GM23248 (cell line): ENCODE results near the gene ZC3HAV1. TPM values are rescaled to one million over a fixed set of nuclear protein-coding genes. Genes with fewer than 3 reads are reported as not detected.

ENCODE experiments used
- DNase-seq: peaks from one replicate; pipeline ENCODE4 v3.0.0-alpha.2; 2015
- H2AFZ ChIP-seq: fragments of 200-600 bp; sonication (generic); 2 replicates; pipeline ENCODE4 v1.6.1; 2016; ENCODE audit warnings: antibody characterized with exemption
- H3F3A ChIP-seq: fragments of 200-600 bp; sonication (generic); 2 replicates; pipeline ENCODE4 v1.6.1; 2016; ENCODE audit warnings: mild to moderate bottlenecking, antibody characterized with exemption, mixed run types; ENCODE audit not compliant: insufficient read depth
- H3K27ac ChIP-seq: fragments of 200-600 bp; sonication (generic); 2 replicates; pipeline ENCODE4 v1.5.1; 2016; ENCODE audit warnings: mild to moderate bottlenecking
- H3K27me3 ChIP-seq: fragments of 200-600 bp; sonication (generic); replicated peaks from 2 replicates; pipeline ENCODE4 v1.6.1; 2016; ENCODE audit warnings: mild to moderate bottlenecking; ENCODE audit not compliant: insufficient read depth
- H3K36me3 ChIP-seq: fragments of 200-600 bp; sonication (generic); 2 replicates; pipeline ENCODE4 v1.6.1; 2016; ENCODE audit warnings: low read depth, mild to moderate bottlenecking
- H3K4me1 ChIP-seq: fragments of 200-600 bp; sonication (generic); 2 replicates; pipeline ENCODE4 v1.6.1; 2016; ENCODE audit warnings: mild to moderate bottlenecking; ENCODE audit not compliant: insufficient read depth
- H3K4me2 ChIP-seq: fragments of 200-600 bp; sonication (generic); one replicate; pipeline ENCODE4 v1.6.1; 2016; ENCODE audit warnings: mild to moderate bottlenecking; ENCODE audit not compliant: unreplicated experiment
- H3K4me3 ChIP-seq: fragments of 200-600 bp; sonication (generic); 2 replicates; pipeline ENCODE4 v1.5.1; 2016; ENCODE audit warnings: mild to moderate bottlenecking
- H3K79me2 ChIP-seq: fragments of 200-600 bp; sonication (generic); 2 replicates; pipeline ENCODE4 v1.6.1; 2016; ENCODE audit warnings: mild to moderate bottlenecking; ENCODE audit not compliant: insufficient read depth
- H3K9ac ChIP-seq: fragments of 200-600 bp; sonication (generic); 2 replicates; pipeline ENCODE4 v1.6.1; 2016; ENCODE audit warnings: mild to moderate bottlenecking
- H3K9me2 ChIP-seq: fragments of 200-600 bp; sonication (generic); 2 replicates; pipeline ENCODE4 v1.6.1; 2016; ENCODE audit warnings: mixed run types, mild to moderate bottlenecking, moderate library complexity; ENCODE audit not compliant: insufficient read depth
- H3K9me3 ChIP-seq: fragments of 200-600 bp; sonication (generic); one replicate; pipeline ENCODE4 v1.6.1; 2017; ENCODE audit warnings: low read depth
- H4K20me1 ChIP-seq: fragments of 200-600 bp; sonication (generic); 2 replicates; pipeline ENCODE4 v1.6.0; 2016; ENCODE audit not compliant: insufficient read depth
- EZH2 ChIP-seq: fragments of 200-600 bp; sonication (generic); IDR thresholded peaks from 2 replicates; pipeline ENCODE4 v1.6.1; 2018; ENCODE audit warnings: antibody characterized with exemption, mild to moderate bottlenecking; ENCODE audit not compliant: insufficient read depth, poor library complexity, severe bottlenecking
- EZH2phosphoT487 ChIP-seq: fragments of 200-600 bp; sonication (generic); IDR thresholded peaks from 2 replicates; pipeline ENCODE4 v1.6.1; 2018; ENCODE audit warnings: antibody characterized with exemption, moderate library complexity, mild to moderate bottlenecking, low read depth; ENCODE audit not compliant: insufficient read depth
- WGBS, 2 experiments: methylation state at CpG; one replicate each; pipeline ENCODE4 v1.1.6; 2015 to 2017; ENCODE audit warnings: low lambda C conversion rate in 2 of 2, low coverage in 1 of 2; ENCODE audit errors: missing lambda C conversion rate in 2 of 2; 5-methylcytosine and 5-hydroxymethylcytosine counted together
- in situ Hi-C: fragments of 300-500 bp; cut with MboI; formaldehyde crosslinking; loops from 2 replicates; pipeline ENCODE4 v1.15.0; 2020
- polyA plus RNA-seq: library from polyadenylated mRNA; unstranded; fragments of >200 nt; fragmentation: Nextera tagmentation; extraction: Ambion mirVana; gene quantifications from 2 replicates; pipeline ENCODE4 v1.2.1, GENCODE V29; 2016
- total RNA-seq: library from RNA; depleted of rRNA; stranded (reverse); fragments of >200 nt; shearing (Covaris generic); gene quantifications from 2 replicates; pipeline ENCODE4 v1.2.3, GENCODE V29; 2014

ZC3HAV1 gene
- total and polyA plus RNA-seq, 2 experiments from 2014 or later: 28.8 to 30.5 TPM

- no peak for DNase-seq
- H4K20me1 ChIP-seq: no peaks in the 10 kb centered on the region
- no peaks in the 10 kb centered on the region for H3K9me2 ChIP-seq
- 97 to 98% methylated on average over 6 of the region's 6 CpGs for WGBS, 2 experiments
- no peak overlapping the region for H3K9ac ChIP-seq
- no peaks in the 10 kb centered on the region for H3K9me3 ChIP-seq
- TF ChIP-seq EZH2phosphoT487: no peak
- TF ChIP-seq EZH2: no peak
- H3K4me2 ChIP-seq: no peak overlapping the region
- peaks cover 9% of the 10 kb centered on the region; the same call in 1 of the 2 replicates for H3K4me1 ChIP-seq
- no peaks in the 10 kb centered on the region for H3K79me2 ChIP-seq
- H3K36me3 ChIP-seq: peaks cover 22% of the 10 kb centered on the region
- no peak overlapping the region for H2AFZ ChIP-seq
- H3F3A ChIP-seq: no peaks in the 10 kb centered on the region; the same call in 1 of the 2 replicates
- in situ Hi-C loops: no loop called here
- H3K27me3 ChIP-seq: no peaks in the 10 kb centered on the region
- H3K27ac ChIP-seq: no peak overlapping the region
- no peak overlapping the region for H3K4me3 ChIP-seq
These were observed 63.4 kb downstream of the ZC3HAV1 start for GRCh38 chr7:139046143-139046542.

- H3K9me2 ChIP-seq: no peaks in the 10 kb centered on the region
- H3K9ac ChIP-seq: no peak overlapping the region
- no peak overlapping the region for H3K4me2 ChIP-seq
- H3F3A ChIP-seq: no peaks in the 10 kb centered on the region; the same call in 1 of the 2 replicates
- H3K27ac ChIP-seq: no peak overlapping the region
- no peak for DNase-seq
- H2AFZ ChIP-seq: no peak overlapping the region
- TF ChIP-seq EZH2 (no peak), EZH2phosphoT487 (no peak)
- peaks cover 3% of the 10 kb centered on the region; the same call in 1 of the 2 replicates for H3K4me1 ChIP-seq
- no peaks in the 10 kb centered on the region for H3K79me2 ChIP-seq
- in situ Hi-C loops: no loop called here
- H3K9me3 ChIP-seq: no peaks in the 10 kb centered on the region
- H4K20me1 ChIP-seq: no peaks in the 10 kb centered on the region
- H3K4me3 ChIP-seq: no peak overlapping the region
- peaks cover 19% of the 10 kb centered on the region for H3K36me3 ChIP-seq
- WGBS, 2 experiments: 95 to 96% methylated on average over 5 of the region's 5 CpGs
- H3K27me3 ChIP-seq: no peaks in the 10 kb centered on the region
These were observed 64.4 kb downstream of the ZC3HAV1 start for GRCh38 chr7:139044813-139045794.

GRCh38 chr7:139043823-139044812 is 65.4 kb downstream of the ZC3HAV1 start:
- TF ChIP-seq EZH2: no peak
- no peak for TF ChIP-seq EZH2phosphoT487
- Histone ChIP-seq H3K9me3 (no peaks in the 10 kb centered on the region), H3K9ac (no peak overlapping the region), H3F3A (no peaks in the 10 kb centered on the region; the same call in 1 of the 2 replicates), H3K36me3 (peaks cover 19% of the 10 kb centered on the region), H3K4me3 (no peak overlapping the region), H3K4me1 (no peaks in the 10 kb centered on the region), H2AFZ (no peak overlapping the region), H3K9me2 (no peaks in the 10 kb centered on the region), H4K20me1 (no peaks in the 10 kb centered on the region), H3K4me2 (no peak overlapping the region), H3K27ac (no peak overlapping the region), H3K27me3 (no peaks in the 10 kb centered on the region), H3K79me2 (no peaks in the 10 kb centered on the region)
- no peak for DNase-seq
- WGBS, 2 experiments: 79 to 82% methylated on average over 14 of the region's 14 CpGs
- in situ Hi-C loops: no loop called here
